Liver (tissue), 3 donors: ENCODE results near the gene RABGGTA.

Source experiments
- CTCF ChIP-seq: fragments of 150-350 bp; IDR thresholded peaks from 2 replicates; pipeline ENCODE4 v1.5.1; 2017; ENCODE audit warnings: improper control_type of control experiment, low read depth, low read length; ENCODE audit not compliant: missing input control
- GABPA ChIP-seq, 2 donors: IDR thresholded peaks in 1 of 2; conservative IDR thresholded peaks in 1 of 2; 2 replicates each; pipeline ENCODE4 v1.6.1; 2016; ENCODE audit warnings: antibody characterized with exemption in 2 of 2, mild to moderate bottlenecking in 1 of 2, moderate library complexity in 1 of 2
- HNF4G ChIP-seq: IDR thresholded peaks from 2 replicates; pipeline ENCODE4 v1.6.1; 2016; ENCODE audit warnings: antibody characterized with exemption
- JUND ChIP-seq, 2 donors: IDR thresholded peaks; 2 replicates each; pipeline ENCODE4 v1.6.1; 2016; ENCODE audit warnings: antibody characterized with exemption in 2 of 2
- YY1 ChIP-seq: IDR thresholded peaks from 2 replicates; pipeline ENCODE4 v1.6.1; 2016; ENCODE audit warnings: antibody characterized with exemption, mild to moderate bottlenecking
- TF ChIP-seq, protein P1 (sequence below): IDR thresholded peaks from 2 replicates; pipeline ENCODE4 v1.6.1; 2016; ENCODE audit warnings: antibody characterized with exemption, mild to moderate bottlenecking
- donor health status: healthy.
- donor health status: healthy.

DNA sequence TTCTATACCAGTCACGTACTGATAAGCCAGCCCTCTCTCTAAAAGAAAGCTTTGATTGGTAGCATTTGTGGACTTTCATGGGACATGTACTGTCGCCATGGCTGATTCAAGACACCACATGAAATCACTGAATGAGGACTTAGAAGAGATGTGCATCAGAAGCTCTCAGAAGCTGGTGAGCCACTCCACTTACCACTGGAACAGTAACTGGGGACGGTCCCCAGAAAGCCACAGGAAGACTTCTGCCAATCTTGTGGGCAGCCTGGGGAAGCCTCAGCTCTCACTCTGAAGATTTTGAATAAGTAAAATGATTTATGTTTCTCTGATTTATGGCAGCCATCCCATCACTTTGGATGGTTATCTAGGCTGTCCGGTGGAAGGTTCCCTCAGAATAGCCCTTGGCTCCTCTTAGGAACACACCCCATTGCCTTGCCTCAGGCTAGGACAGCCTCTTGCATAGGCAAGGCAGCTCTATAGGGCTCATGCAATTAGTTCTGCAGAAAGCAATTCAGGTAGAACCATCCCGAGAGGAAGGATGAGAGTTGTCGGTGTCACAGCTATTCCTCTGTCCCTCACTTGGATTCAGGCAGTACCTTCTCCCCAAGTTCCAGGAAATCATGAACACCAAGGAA, 18.4 kb upstream of the RABGGTA start:
- TF ChIP-seq YY1, result no peak
- TF ChIP-seq CTCF, result no peak
- no peak for TF ChIP-seq HNF4G
- no peak for TF ChIP-seq JUND (IDR thresholded peaks at IDR 0.05)
- TF ChIP-seq, protein P1, sequence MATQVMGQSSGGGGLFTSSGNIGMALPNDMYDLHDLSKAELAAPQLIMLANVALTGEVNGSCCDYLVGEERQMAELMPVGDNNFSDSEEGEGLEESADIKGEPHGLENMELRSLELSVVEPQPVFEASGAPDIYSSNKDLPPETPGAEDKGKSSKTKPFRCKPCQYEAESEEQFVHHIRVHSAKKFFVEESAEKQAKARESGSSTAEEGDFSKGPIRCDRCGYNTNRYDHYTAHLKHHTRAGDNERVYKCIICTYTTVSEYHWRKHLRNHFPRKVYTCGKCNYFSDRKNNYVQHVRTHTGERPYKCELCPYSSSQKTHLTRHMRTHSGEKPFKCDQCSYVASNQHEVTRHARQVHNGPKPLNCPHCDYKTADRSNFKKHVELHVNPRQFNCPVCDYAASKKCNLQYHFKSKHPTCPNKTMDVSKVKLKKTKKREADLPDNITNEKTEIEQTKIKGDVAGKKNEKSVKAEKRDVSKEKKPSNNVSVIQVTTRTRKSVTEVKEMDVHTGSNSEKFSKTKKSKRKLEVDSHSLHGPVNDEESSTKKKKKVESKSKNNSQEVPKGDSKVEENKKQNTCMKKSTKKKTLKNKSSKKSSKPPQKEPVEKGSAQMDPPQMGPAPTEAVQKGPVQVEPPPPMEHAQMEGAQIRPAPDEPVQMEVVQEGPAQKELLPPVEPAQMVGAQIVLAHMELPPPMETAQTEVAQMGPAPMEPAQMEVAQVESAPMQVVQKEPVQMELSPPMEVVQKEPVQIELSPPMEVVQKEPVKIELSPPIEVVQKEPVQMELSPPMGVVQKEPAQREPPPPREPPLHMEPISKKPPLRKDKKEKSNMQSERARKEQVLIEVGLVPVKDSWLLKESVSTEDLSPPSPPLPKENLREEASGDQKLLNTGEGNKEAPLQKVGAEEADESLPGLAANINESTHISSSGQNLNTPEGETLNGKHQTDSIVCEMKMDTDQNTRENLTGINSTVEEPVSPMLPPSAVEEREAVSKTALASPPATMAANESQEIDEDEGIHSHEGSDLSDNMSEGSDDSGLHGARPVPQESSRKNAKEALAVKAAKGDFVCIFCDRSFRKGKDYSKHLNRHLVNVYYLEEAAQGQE, result no peak
- TF ChIP-seq GABPA (IDR thresholded peaks at IDR 0.05 in 1 of 2, conservative IDR thresholded peaks at IDR 0.05 in 1 of 2), result no peak
